Heart left ventricle (tissue), 16 donors: ENCODE results near the gene NPPA. TPM values are rescaled to one million over a fixed set of nuclear protein-coding genes. Genes with fewer than 3 reads are reported as not detected.

Source experiments
- ATAC-seq, 4 donors: fragments of 200-7000 bp; cut with Tn5 transposase; one replicate each; pipeline ENCODE4 v1.9.1; 2020 to 2022; ENCODE audit warnings: moderate library complexity in 4 of 4, mild to moderate bottlenecking in 3 of 4, moderate number of reproducible peaks in 1 of 4
- DNase-seq, 5 donors: peaks; one replicate each; pipeline ENCODE4 v3.0.0-alpha.2; 2020
- H3K27ac ChIP-seq, 12 donors: fragments of 200-600 bp; sonication (generic) in 4 of 12; one replicate each; pipeline versions ENCODE4 v1.5.0 to v1.8.0; 2016 to 2022; ENCODE audit warnings: mild to moderate bottlenecking in 2 of 12
- H3K27me3 ChIP-seq, 9 donors: fragments of 200-600 bp; sonication (generic) in 2 of 9; one replicate each; pipeline versions ENCODE4 v1.5.1 to v1.8.0; 2016 to 2022; ENCODE audit warnings: mild to moderate bottlenecking in 3 of 9
- H3K36me3 ChIP-seq, 9 donors: fragments of 200-600 bp; sonication (generic) in 2 of 9; one replicate each; pipeline versions ENCODE4 v1.5.0 to v1.8.0; 2018 to 2022; ENCODE audit warnings: mild to moderate bottlenecking in 2 of 9
- H3K4me1 ChIP-seq, 12 donors: fragments of 200-600 bp; sonication (generic) in 4 of 12; one replicate each; pipeline versions ENCODE4 v1.5.0 to v1.8.0; 2016 to 2022; ENCODE audit warnings: mild to moderate bottlenecking in 3 of 12
- H3K4me3 ChIP-seq, 12 donors: fragments of 200-600 bp; sonication (generic) in 4 of 12; one replicate each; pipeline versions ENCODE4 v1.5.0 to v1.8.0; 2017 to 2022; ENCODE audit warnings: mild to moderate bottlenecking in 9 of 12, moderate library complexity in 4 of 12
- H3K9me3 ChIP-seq, 12 donors: fragments of 200-600 bp; sonication (generic) in 4 of 12; one replicate each; pipeline versions ENCODE4 v1.5.0 to v1.8.0; 2016 to 2022; ENCODE audit warnings: mild to moderate bottlenecking in 1 of 12
- CTCF ChIP-seq, 12 donors: fragments of 200-600 bp; sonication (generic) in 4 of 12; IDR thresholded peaks; one replicate each; pipeline versions ENCODE4 v1.5.0 to v1.8.0; 2018 to 2022; ENCODE audit warnings: antibody characterized with exemption in 12 of 12, mild to moderate bottlenecking in 5 of 12
- POLR2A ChIP-seq, 2 donors: fragments of 450-650 bp; IDR thresholded peaks; one replicate each; pipeline ENCODE4 v1.6.1; 2017; ENCODE audit warnings: antibody characterized with exemption in 2 of 2, mild to moderate bottlenecking in 2 of 2, moderate library complexity in 2 of 2
- WGBS, 4 donors: extraction: QIAGEN DNeasy Blood & Tissue Kit in 2 of 4; methylation state at CpG; one replicate each; pipeline versions ENCODE4 v1.1.5 to v1.1.7; 2013 to 2018; 5-methylcytosine and 5-hydroxymethylcytosine counted together
- intact Hi-C, 10 donors: fragments of 100-400 bp; cut with DNase I; formaldehyde crosslinking; loops; one replicate each; pipeline versions ENCODE4 v1.11.1 to v1.14.2; 2022
- polyA plus RNA-seq, 2 donors: library from polyadenylated mRNA; stranded (reverse); fragments of 200-250 nt; gene quantifications; one replicate each; pipeline ENCODE4 v1.2.3, GENCODE V29; 2013
- total RNA-seq, 9 donors: library from RNA; depleted of rRNA in 2 of 9; stranded (reverse); fragments of >200 nt in 2 of 9; fragmentation: NEBNext Ultra II Directional in 3 of 9; extraction: Animal tissue kit (Norgen Biotek cat#: 25700) in 3 of 9; gene quantifications; one replicate each; pipeline versions ENCODE4 v1.1.0 to v1.2.4, GENCODE V29; 2016 to 2023
- donor health status: ischemic (EF 13 %, LVEDD 7.1; RV severe dilation, severe dysfunction).
- donor health status: healthy with polysubstance abuse.
- donor health status: DM: no; HTN: yes; CAD: no.
- donor health status: DM: no; HTN: no; CAD: no.
- donor health status: ischemic (EF 25% LVEDD 6.9; RV normal size, moderate dysfunction).
- donor health status: ischemic (EF 25% LVEDD 5.7; RV mildly dilated, moderate dysfunction).
- donor health status: healthy.
- donor health status: DM: yes; HTN: yes; CAD: no.
- donor health status: ischemic (EF 35%, LVEDD 5.7; RV mildly dilated, moderate dysfunction).
- donor health status: nonischemic (EF 11% LVEDD 7.7; RV severe dilation, severe dysfunction).
- donor health status: DM: yes; HTN: yes; CAD: no.
- donor health status: PGD.
- donor health status: ischemic (EF 29% LVEDD 5.4; RV normal size, mild dysfunction).
- donor health status: nonischemic (EF 23%, LVEDD 6.1; RV moderate dilation, normal function).

The NPPA gene
- total and polyA plus RNA-seq, 11 donors, result 59.9 to 3,156 (median 279) TPM

- H3K36me3 ChIP-seq, result peaks cover 0 to 100% (median 92%) of the 10 kb centered on the region in 9 donors
These were observed 25.5 kb downstream of the NPPA start for GRCh38 chr1:11822091-11822490.

GRCh38 chr1:11817192-11817591 is 30.4 kb downstream of the NPPA start:
- intact Hi-C loops, result no loop called here
- no peak for TF ChIP-seq POLR2A (IDR thresholded peaks at IDR 0.05)
- TF ChIP-seq CTCF (IDR thresholded peaks at IDR 0.05), result no peak
- DNase-seq (no peak), ATAC-seq (no peak)
- 80 to 86% (median 86%) methylated on average over 12 of the region's 12 CpGs for WGBS, 4 donors
- H3K4me3 ChIP-seq, result no peak overlapping the region
- no peaks in the 10 kb centered on the region for H3K9me3 ChIP-seq
- no peaks in the 10 kb centered on the region for H3K27me3 ChIP-seq
- peaks cover 3 to 95% (median 74%) of the 10 kb centered on the region in 9 donors for H3K36me3 ChIP-seq
- no peak overlapping the region for H3K27ac ChIP-seq
- peaks cover 0 to 12% (median 0%) of the 10 kb centered on the region in 12 donors for H3K4me1 ChIP-seq

More at GRCh38 chr1:11822091-11822490, 25.5 kb downstream of the NPPA start:
- intact Hi-C loops, result no loop called here
- Histone ChIP-seq H3K4me1 (no peaks in the 10 kb centered on the region), H3K27me3 (no peaks in the 10 kb centered on the region), H3K4me3 (no peak overlapping the region), H3K27ac (peak overlapping the region in 1 of 12 donors; percentile 0), H3K9me3 (no peaks in the 10 kb centered on the region)
- ATAC-seq (no peak), DNase-seq (no peak)
- 74 to 84% (median 77%) methylated on average over 3 of the region's 3 CpGs for WGBS, 4 donors
- TF ChIP-seq CTCF (IDR thresholded peaks at IDR 0.05) (no peak), POLR2A (IDR thresholded peaks at IDR 0.05) (no peak)

GRCh38 chr1:11813021-11813420 is 34.6 kb downstream of the NPPA start:
- intact Hi-C loops, result no loop called here
- TF ChIP-seq CTCF (IDR thresholded peaks at IDR 0.05), result no peak
- no peak for TF ChIP-seq POLR2A (IDR thresholded peaks at IDR 0.05)
- no peak overlapping the region for H3K4me3 ChIP-seq
- no peak overlapping the region for H3K27ac ChIP-seq
- no peaks in the 10 kb centered on the region for H3K9me3 ChIP-seq
- ATAC-seq (no peak), DNase-seq (no peak)
- H3K27me3 ChIP-seq, result no peaks in the 10 kb centered on the region
- H3K36me3 ChIP-seq, result peaks cover 3 to 94% (median 75%) of the 10 kb centered on the region in 9 donors
- peaks cover 0 to 33% (median 9%) of the 10 kb centered on the region in 12 donors for H3K4me1 ChIP-seq
- WGBS, 4 donors, result 84 to 91% (median 88%) methylated on average over 5 of the region's 5 CpGs

GRCh38 chr1:11807133-11807532 is 40.5 kb downstream of the NPPA start:
- intact Hi-C loops, result loop anchor here in 6 of 10 donors (5.0 to 10.0 kb wide), 3 partner anchors 70 to 532 kb away; partner anchors contain the start of genes AGTRAP (in 5 of the 6) and UBIAD1 (in 1 of the 6)
- peak overlapping the region in 9 of 12 donors; percentile 67 to 98 (median 84) for H3K4me3 ChIP-seq
- ATAC-seq (no peak), DNase-seq (no peak)
- no peaks in the 10 kb centered on the region for H3K9me3 ChIP-seq
- H3K27me3 ChIP-seq, result no peaks in the 10 kb centered on the region
- 34 to 61% (median 50%) methylated on average over 2 of the region's 2 CpGs for WGBS, 4 donors
- TF ChIP-seq POLR2A (IDR thresholded peaks at IDR 0.05) (no peak), CTCF (IDR thresholded peaks at IDR 0.05) (no peak)
- peaks cover 14 to 67% (median 44%) of the 10 kb centered on the region in 12 donors for H3K4me1 ChIP-seq
- peak overlapping the region; percentile 97 to 100 (median 99) for H3K27ac ChIP-seq
- peaks cover 0 to 50% (median 45%) of the 10 kb centered on the region in 9 donors for H3K36me3 ChIP-seq
